Stimulated activated CD4-positive, alpha-beta T cell treated with anti-CD3 and anti-CD28 coated beads, TNF-alpha, amount 100 ng/mL, for 24 hours (primary cell): ENCODE measurements around the gene AREG.

Source experiments
- DNase-seq, 3 experiments: peaks; one replicate each; pipeline ENCODE4 v3.0.0-alpha.2; 2020; ENCODE audit warnings: low read depth in 3 of 3

Gene AREG

GRCh38 chr4:74456849-74457395 is 12.0 kb downstream of the AREG start:
- no peak for DNase-seq

GRCh38 chr4:74460833-74461232 is 15.9 kb downstream of the AREG start:
- no peak for DNase-seq

GRCh38 chr4:74463123-74463522 is 18.2 kb downstream of the AREG start:
- DNase-seq: no peak

GRCh38 chr4:74464291-74464690 is 19.4 kb downstream of the AREG start:
- DNase-seq: no peak

GRCh38 chr4:74466242-74466641 is 21.3 kb downstream of the AREG start:
- no peak for DNase-seq

- no peak for DNase-seq
Observed at GRCh38 chr4:74471264-74471663, 26.3 kb downstream of the AREG start.

GRCh38 chr4:74473155-74473811 is 28.3 kb downstream of the AREG start:
- DNase-seq: no peak

GRCh38 chr4:74474345-74475090 is 29.6 kb downstream of the AREG start:
- no peak for DNase-seq

GRCh38 chr4:74475091-74475800 is 30.3 kb downstream of the AREG start:
- DNase-seq: no peak

GRCh38 chr4:74475946-74476345 is 31.0 kb downstream of the AREG start:
- no peak for DNase-seq

GRCh38 chr4:74479009-74479408 is 34.1 kb downstream of the AREG start:
- DNase-seq: no peak

GRCh38 chr4:74480267-74480666 is 35.3 kb downstream of the AREG start:
- DNase-seq: no peak

GRCh38 chr4:74481891-74482609 is 37.1 kb downstream of the AREG start:
- DNase-seq: no peak

- no peak for DNase-seq
Observed at GRCh38 chr4:74483226-74483911, 38.4 kb downstream of the AREG start.

- no peak for DNase-seq
Observed at GRCh38 chr4:74486905-74487304, 42.0 kb downstream of the AREG start.

- DNase-seq: no peak
Observed at GRCh38 chr4:74487771-74488170, 42.8 kb downstream of the AREG start.

GRCh38 chr4:74490736-74491135 is 45.8 kb downstream of the AREG start:
- no peak for DNase-seq

GRCh38 chr4:74499986-74500781 is 55.2 kb downstream of the AREG start:
- DNase-seq: no peak

- DNase-seq: no peak
Observed at GRCh38 chr4:74501579-74501978, 56.6 kb downstream of the AREG start.

- DNase-seq: no peak
Observed at GRCh38 chr4:74503580-74503979, 58.6 kb downstream of the AREG start.
